ENCODE measurements around the gene PLCD3.

DNA sequence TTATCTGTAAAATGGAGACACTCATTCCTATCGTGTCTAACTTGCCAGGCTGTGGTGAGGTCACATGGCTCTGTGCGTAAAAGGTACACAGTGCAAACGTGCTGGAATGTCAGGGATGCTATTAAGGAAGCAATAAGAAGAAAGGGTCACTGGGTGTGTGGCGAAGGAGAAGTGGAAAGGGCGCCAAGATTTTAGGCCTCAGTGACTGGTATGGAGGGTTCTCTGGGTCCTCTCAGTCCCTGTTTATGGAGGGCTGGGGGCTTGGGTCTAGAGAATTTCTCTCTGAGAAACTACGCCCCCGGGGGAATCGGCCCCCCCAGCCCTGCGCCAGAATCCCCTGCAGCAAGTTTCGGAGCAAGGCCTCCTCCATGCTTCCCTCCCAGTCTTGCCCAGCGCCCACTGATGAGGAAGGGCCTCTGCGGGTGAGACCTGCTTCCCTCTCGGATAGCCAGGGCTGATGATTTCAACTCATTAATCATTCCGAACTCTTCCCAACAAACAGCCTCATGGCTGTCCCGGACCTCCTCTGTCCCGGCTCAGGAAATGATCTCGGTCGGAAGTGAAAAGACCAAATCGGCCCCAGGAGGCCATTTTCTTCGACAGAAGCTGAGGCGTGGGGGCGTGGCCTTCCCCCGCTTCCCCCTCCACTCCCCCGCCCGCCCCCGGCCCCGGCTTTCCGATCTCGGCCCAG is 14.7 kb upstream of the PLCD3 start:
- TF ChIP-seq POLR2A (IDR thresholded peaks at IDR 0.05; ENCODE audit: low read depth, low read length) (peak; percentile 60; the same call in 1 of the 2 replicates), POLR2AphosphoS5 (IDR thresholded peaks at IDR 0.05; ENCODE audit: low read depth, low read length) (peak; percentile 58), TAF1 (IDR thresholded peaks at IDR 0.05; ENCODE audit: low read depth, low read length) (no peak; the same call in 1 of the 2 replicates), SPI1 (IDR thresholded peaks at IDR 0.05; ENCODE audit: low read depth, low read length) (no peak), PAX5 (IDR thresholded peaks at IDR 0.05; ENCODE audit: insufficient read depth, low read length, severe bottlenecking) (no peak), POU2F2 (IDR thresholded peaks at IDR 0.05; ENCODE audit: low read depth, low read length) (no peak; the same call in 1 of the 2 replicates)
